ENCODE measurements around the gene GAB4. TPM values are rescaled to one million over a fixed set of nuclear protein-coding genes. Genes with fewer than 3 reads are reported as not detected.

Gene GAB4
- total RNA-seq, result not detected
- long read RNA-seq, donor 1, result 0 reads
- long read RNA-seq, donor 2, result 0 reads

DNA sequence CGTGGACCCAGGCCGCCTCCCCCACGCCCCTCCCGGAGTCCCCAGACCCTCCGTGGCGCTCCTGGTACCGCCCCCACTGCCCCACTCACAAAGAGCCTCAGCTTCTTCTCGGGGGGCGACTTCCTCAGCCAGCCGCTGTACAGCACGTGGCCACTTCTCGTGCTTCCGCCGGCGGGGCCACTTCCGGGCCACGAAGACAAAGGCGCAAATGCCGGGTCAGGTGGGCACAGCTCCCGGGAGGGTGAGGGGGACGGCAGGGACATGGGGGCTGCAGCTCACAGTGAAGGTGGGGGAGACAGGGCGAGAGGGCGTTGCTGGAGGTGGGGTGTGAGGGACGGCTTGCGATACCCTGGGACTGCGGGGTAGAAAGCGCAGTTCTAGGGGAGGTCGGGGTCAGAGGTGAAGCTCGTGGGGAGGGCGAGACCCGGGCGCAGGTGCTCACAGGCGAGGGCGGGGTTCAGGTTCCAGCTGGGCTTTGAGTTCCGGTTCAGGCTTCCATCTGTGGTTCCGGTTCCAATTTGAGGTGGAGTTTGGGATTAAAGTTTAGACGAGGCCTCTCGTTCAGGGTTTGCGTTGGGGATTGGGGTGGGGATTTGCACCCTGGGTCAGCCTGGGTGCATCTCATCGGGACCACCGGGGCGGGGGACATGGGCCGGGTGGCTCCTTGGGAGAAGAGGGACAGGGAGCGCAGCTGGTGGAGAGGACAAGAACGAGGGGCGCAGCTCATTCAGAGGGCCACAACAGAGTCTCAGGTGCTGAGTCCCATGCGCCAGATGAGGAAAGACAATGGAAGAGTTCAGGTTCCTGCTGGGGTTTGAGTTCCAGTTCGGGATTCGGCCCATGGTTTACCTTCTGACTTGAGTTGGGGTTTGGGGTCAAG, at the start of gene GAB4:
Gene GAB4, minus strand, starts transcription at position 371 of the 880 bp plus-strand sequence. Its CDS starts 108 bp downstream, at position 263.
- ATAC-seq, result no peak
- intact Hi-C loops (cut with DNase I, micrococcal nuclease), result no loop called here

GRCh38 chr22:17056807-17057206, 48.8 kb upstream of the GAB4 start:
- Histone ChIP-seq H3K9me3 (no peaks in the 10 kb centered on the region), H3K36me3 (ENCODE audit: low read depth) (no peaks in the 10 kb centered on the region), H3K4me3 (no peak overlapping the region), H3K4me1 (ENCODE audit: low read depth) (no peaks in the 10 kb centered on the region)
- intact Hi-C loops (cut with DNase I, micrococcal nuclease), result no loop called here
- ATAC-seq (no peak), DNase-seq (no peak)
- TF ChIP-seq, protein P1, sequence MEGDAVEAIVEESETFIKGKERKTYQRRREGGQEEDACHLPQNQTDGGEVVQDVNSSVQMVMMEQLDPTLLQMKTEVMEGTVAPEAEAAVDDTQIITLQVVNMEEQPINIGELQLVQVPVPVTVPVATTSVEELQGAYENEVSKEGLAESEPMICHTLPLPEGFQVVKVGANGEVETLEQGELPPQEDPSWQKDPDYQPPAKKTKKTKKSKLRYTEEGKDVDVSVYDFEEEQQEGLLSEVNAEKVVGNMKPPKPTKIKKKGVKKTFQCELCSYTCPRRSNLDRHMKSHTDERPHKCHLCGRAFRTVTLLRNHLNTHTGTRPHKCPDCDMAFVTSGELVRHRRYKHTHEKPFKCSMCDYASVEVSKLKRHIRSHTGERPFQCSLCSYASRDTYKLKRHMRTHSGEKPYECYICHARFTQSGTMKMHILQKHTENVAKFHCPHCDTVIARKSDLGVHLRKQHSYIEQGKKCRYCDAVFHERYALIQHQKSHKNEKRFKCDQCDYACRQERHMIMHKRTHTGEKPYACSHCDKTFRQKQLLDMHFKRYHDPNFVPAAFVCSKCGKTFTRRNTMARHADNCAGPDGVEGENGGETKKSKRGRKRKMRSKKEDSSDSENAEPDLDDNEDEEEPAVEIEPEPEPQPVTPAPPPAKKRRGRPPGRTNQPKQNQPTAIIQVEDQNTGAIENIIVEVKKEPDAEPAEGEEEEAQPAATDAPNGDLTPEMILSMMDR (IDR thresholded peaks at IDR 0.05), result no peak

More for the DNA sequence above, at the start of gene GAB4:
- no peaks in the 10 kb centered on the region for H3K4me1 ChIP-seq (ENCODE audit: low read depth)
- H3K9me3 ChIP-seq, result no peaks in the 10 kb centered on the region
- DNase-seq, result no peak
- TF ChIP-seq, protein P1 (IDR thresholded peaks at IDR 0.05), result no peak
- no peak within 1 kb of the TSS for H3K4me3 ChIP-seq
- H3K36me3 ChIP-seq (ENCODE audit: low read depth), result no peaks in the 10 kb centered on the region

- intact Hi-C loops (cut with DNase I, micrococcal nuclease), result no loop called here
- H3K4me1 ChIP-seq (ENCODE audit: low read depth), result no peaks in the 10 kb centered on the region
- H3K9me3 ChIP-seq, result no peaks in the 10 kb centered on the region
- DNase-seq (no peak), ATAC-seq (no peak)
- no peaks in the 10 kb centered on the region for H3K36me3 ChIP-seq (ENCODE audit: low read depth)
- H3K4me3 ChIP-seq, result no peak overlapping the region
- TF ChIP-seq, protein P1 (IDR thresholded peaks at IDR 0.05), result no peak
Observed at GRCh38 chr22:17056058-17056457, 48.0 kb upstream of the GAB4 start.

DNA sequence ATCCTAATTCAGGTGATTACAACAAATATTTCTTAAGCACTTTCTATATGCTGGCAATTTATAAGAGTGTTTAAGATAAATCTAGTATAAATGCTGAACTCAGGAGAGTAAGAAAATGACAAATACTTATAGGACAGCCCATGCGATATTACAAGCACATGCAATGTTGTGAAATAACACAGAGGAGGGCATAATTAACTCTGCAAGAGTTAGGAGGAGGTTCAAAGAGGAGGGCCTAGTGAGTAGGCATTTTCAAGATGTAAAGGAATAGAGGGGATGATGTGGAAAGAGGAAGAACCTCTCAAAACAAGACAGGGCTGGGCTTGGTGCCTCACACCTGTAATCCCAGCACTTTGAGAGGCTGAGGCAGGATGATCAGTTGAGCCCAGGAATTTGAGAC, 39.6 kb upstream of the GAB4 start:
- DNase-seq (no peak), ATAC-seq (no peak)
- TF ChIP-seq, protein P1 (IDR thresholded peaks at IDR 0.05), result no peak
- H3K36me3 ChIP-seq (ENCODE audit: low read depth), result no peaks in the 10 kb centered on the region
- intact Hi-C loops (cut with DNase I, micrococcal nuclease), result no loop called here
- H3K9me3 ChIP-seq, result no peaks in the 10 kb centered on the region
- no peak overlapping the region for H3K4me3 ChIP-seq
- H3K4me1 ChIP-seq (ENCODE audit: low read depth), result no peaks in the 10 kb centered on the region

GRCh38 chr22:17046566-17047348, 38.7 kb upstream of the GAB4 start:
- no peak overlapping the region for H3K4me3 ChIP-seq
- DNase-seq, result no peak
- no peaks in the 10 kb centered on the region for H3K36me3 ChIP-seq (ENCODE audit: low read depth)
- TF ChIP-seq, protein P1 (IDR thresholded peaks at IDR 0.05), result no peak
- no peaks in the 10 kb centered on the region for H3K4me1 ChIP-seq (ENCODE audit: low read depth)
- no peaks in the 10 kb centered on the region for H3K9me3 ChIP-seq
- no peak for ATAC-seq
- intact Hi-C loops (cut with DNase I, micrococcal nuclease), result no loop called here

Measured in mucosa of descending colon (tissue), 3 donors.